Measurements from ENCODE around the gene EMILIN1.

The EMILIN1 gene

GRCh38 chr2:27081984-27082772, 3.8 kb downstream of the EMILIN1 start:
- DNase-seq = no peak

DNA sequence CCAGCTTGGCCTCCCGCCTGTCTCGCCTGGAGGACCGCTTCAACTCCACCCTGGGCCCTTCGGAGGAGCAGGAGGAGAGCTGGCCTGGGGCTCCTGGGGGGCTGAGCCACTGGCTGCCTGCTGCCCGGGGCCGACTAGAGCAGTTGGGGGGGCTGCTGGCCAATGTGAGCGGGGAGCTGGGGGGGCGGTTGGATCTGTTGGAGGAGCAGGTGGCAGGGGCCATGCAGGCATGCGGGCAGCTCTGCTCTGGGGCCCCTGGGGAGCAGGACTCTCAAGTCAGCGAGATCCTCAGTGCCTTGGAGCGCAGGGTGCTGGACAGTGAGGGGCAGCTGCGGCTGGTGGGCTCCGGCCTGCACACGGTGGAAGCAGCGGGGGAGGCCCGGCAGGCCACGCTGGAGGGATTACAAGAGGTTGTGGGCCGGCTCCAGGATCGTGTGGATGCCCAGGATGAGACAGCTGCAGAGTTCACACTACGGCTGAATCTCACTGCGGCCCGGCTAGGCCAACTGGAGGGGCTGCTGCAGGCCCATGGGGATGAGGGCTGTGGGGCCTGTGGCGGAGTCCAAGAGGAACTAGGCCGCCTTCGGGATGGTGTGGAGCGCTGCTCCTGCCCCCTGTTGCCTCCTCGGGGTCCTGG, 4.5 kb downstream of the EMILIN1 start:
- DNase-seq = no peak

DNA sequence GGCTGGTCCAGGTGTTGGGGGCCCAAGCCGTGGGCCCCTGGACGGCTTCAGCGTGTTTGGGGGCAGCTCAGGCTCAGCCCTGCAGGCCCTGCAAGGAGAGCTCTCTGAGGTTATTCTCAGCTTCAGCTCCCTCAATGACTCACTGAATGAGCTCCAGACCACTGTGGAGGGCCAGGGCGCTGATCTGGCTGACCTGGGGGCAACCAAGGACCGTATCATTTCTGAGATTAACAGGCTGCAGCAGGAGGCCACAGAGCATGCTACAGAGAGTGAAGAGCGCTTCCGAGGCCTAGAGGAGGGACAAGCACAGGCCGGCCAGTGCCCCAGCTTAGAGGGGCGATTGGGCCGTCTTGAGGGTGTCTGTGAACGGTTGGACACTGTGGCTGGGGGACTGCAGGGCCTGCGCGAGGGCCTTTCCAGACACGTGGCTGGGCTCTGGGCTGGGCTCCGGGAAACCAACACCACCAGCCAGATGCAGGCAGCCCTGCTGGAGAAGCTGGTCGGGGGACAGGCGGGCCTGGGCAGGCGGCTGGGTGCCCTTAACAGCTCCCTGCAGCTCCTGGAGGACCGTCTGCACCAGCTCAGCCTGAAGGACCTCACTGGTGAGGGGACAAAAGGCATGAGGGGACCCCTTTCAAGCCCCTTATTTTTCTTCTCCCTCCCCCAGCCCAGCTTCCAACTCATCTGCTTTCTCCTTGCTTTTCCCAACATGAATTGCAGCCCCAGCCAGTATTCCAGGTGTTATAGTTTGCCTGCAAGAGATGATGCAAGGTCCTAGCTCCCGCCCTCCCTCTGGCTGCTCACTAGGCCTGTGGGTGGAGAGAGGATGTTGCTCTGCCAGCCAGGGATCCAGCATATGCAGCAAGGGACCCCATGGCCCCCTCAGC, 5.2 kb downstream of the EMILIN1 start:
- no peak for DNase-seq

DNA sequence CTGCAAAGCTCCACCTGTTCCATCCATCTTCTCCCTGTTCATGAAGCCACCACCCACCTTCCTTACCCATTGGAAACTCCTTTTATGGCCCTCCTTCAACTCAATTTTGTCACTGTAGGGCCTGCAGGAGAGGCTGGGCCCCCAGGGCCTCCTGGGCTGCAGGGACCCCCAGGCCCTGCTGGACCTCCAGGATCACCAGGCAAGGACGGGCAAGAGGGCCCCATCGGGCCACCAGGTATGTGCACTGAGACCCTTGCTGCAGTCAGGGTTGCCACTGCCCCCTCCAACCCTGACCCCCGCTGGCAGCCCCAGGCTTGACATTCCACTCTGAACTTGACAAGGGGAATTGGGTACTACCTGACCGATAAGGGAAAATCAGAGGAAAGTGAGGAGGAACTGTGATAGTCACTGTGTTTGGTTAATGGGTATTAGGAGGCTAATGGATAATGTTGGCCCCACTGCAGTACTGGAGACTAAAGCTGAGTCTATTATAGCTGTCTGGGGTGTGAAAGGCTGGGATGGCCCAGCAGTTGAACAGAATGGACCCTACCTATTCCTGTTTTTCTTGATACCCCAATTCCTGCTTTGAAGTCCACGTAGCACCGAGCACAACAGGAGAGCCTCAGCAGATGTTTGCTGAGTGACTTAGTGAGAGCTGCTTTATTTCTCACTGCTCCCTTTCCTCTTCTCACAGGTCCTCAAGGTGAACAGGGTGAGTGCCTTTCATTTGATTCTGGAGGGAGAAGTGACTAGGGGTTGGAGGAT, 6.1 kb downstream of the EMILIN1 start:
- no peak for DNase-seq

DNA sequence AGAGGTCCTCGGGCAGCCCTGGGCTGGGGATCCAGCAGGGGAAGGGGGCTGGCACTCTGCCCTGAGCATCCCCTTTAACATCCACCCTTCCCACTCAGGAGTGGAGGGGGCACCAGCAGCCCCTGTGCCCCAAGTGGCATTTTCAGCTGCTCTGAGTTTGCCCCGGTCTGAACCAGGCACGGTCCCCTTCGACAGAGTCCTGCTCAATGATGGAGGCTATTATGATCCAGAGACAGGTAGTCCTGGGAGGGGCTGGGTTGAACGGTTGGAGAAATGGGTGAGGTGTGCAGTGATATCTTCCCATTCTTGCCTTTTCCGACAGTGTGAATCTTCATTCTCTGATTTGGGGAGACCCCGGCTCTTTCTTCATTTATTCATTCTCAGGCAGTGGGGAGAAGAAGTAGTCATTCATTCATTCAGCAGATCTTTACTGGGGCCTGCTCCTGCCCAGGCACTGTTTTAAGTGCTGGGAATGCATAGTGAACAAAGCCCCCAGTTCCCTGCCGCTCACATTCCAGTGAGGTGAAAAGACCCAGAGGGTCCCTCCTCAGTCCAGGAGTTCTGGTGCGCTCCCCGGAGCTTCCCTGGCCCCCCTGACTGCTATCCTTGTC, 6.8 kb downstream of the EMILIN1 start:
- DNase-seq = no peak

GRCh38 chr2:27085673-27086089, 7.3 kb downstream of the EMILIN1 start:
- peak; percentile 34 for DNase-seq

- peak; percentile 58 for DNase-seq
Measured at GRCh38 chr2:27086090-27086723, 7.8 kb downstream of the EMILIN1 start.

- DNase-seq = no peak
Measured at GRCh38 chr2:27086724-27087593, 8.5 kb downstream of the EMILIN1 start, which contains the start of gene KHK. Gene KHK, plus strand, starts transcription at chr2:27086772. Its CDS starts 488 bp downstream, at chr2:27087260.

DNA sequence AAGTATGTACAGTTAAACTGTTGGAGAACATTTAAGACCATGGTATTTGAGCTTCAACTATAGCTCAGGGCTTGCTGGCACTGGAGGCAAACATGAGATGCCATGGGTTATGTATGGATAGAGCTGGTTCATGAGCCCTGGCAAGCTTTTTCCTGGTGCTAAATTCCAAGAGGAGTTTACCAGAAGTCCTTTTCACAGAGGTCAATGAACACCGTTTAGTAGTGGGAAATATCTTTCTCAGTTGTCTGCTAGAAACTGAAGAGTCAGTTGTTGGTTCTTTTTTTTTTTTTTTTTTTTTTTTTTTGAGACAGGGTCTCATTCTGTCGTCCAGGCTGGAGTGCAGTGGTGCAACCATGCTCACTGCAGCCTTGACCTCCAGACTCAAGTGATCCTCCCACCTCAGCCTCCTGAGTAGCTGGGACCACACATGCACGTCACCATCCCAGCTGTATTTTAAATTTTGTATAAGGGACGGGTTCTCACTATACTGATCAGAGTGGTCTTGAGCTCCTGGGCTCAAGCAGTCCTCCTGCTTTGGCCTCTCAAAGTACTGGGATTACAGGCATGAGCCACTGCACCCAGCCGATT, 9.5 kb downstream of the EMILIN1 start:
- DNase-seq = no peak

DNA sequence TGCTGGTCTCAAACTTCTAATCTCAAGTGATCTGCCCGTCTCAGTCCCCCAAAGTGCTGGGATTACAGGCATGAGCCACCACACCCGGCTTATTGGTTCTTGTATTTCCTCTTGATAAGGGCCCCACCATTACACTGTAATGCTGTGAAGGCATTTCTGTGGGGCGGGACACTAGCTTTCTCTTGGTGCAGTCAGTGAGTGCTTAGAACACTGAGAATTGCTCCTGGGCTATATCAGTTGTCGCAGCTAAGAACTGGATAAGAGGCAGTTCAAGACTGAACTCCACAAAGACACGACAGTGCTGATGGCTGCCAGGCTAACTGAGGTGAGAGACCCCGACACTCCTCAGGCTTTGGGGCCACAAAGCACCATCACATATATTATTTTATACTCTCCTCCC, 10.2 kb downstream of the EMILIN1 start:
- DNase-seq = no peak

DNA sequence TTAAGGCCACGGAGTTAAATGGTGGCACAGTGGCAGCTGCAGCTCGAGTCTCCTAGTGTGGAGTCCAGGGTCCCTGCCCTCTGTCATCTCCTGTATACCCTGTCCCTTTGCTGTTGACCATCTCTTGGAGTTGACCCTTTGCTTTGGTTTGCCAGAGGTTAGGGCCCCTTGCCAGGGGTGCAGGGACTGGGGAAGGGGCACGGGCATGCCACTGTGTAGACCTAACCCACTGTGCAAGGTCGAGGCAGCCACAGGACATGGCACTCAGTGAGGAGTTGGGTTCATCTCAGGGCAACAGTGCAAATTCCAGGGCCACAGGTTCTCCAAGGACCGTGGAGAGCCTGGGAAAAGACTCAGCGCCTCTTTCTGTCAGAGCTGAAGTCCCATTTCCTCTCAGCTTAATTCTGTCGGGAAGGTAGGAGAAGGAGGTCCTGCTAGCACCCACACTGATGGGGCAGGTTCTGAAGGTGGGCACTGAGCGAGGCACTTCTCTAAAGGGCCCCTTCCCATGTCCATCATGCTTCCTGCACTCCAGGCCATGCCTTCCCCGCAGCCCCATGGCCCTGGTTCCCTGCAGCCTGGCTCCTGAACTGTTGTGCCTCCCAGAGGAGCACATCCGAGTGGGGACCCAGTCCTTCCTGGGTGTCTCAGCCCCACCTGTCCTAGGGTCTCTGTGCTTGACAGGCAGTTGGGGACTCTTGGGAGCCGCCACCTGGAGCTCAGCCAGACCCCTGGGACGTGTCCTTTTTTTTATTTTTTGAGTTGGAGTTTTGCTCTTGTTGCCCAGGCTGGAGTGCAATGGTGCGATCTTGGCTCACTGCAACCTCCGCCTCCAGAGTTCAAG, 10.9 kb downstream of the EMILIN1 start:
- DNase-seq = no peak

GRCh38 chr2:27091746-27092695, 13.6 kb downstream of the EMILIN1 start:
- DNase-seq = no peak

DNA sequence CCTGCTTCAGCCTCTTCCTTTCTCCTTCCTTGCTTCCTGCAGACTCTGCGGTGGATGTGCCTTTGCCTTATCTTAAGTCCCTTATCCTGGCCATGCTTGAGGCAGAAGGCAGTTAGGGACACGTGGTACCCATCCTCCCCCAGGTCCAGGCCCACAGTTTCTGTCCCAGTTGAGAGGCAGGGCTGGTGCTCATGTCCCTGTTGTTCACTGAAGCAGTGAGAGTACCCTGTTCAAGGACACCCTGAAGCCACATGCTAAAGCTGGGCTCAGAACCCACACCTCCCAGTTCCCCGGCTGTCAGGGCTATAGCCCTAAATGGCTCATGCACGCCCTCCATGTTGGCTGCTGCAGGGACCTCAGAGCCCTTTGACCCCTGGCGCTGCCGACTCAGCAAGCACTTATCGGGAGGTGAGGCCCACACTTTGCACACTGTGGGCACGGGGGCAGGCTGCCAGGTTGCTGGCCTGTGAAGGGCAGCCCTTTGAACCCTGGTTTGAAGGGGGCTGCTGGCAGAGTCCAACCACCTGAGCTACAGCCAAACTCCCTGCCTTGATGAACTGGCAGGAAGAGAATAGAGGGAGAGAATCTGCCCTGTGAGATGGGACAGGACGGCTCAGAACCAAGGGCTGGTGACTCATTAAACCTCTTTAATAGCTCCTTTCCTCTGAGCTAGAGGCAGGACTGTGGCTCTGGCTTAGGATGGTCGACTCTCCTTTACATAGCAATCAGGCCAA, 14.4 kb downstream of the EMILIN1 start:
- DNase-seq = no peak

DNA sequence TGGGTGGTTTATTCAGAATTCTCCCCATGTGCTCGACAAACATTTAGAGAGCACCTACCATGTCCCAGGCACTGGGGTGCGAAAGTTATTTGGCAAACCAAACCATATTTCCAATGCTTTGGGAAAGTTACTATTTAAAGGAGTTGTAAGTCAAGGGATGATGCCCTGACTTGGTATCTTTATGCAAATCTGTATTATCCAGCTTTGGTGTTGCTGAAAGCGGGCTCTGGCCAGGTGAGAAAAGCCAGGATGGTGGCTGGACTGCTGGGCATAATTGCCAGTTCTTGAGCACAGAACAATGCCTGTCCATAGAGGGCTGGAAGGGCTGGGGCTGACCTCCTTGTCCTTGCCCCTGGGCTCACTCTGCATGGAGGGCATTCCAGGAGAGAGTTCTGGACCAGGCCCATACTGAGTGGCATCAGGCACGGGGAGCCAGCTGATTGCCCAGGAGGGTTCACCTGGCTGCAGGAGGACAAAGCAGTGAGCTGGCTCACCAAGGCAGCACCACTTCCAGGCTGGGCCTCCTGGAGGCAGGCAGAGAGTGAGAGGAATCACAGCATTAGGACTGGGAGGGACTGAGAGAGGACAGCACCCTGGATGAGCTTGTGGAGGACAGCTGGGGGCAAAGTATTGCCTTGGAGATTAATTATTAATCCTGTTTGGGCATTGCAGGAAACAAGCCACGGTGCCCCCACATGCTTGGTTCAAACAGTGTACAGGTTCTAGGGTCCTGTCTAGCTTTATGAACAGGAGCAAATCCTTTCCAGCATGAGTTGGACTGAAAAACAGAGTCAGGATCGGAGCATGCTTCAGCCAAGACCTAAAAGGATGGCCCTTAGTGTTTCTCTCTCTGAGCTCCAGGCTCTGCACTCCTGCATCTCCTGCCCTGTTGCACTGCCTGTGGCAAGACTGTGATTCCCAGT, 15.3 kb downstream of the EMILIN1 start:
- DNase-seq = no peak

DNA sequence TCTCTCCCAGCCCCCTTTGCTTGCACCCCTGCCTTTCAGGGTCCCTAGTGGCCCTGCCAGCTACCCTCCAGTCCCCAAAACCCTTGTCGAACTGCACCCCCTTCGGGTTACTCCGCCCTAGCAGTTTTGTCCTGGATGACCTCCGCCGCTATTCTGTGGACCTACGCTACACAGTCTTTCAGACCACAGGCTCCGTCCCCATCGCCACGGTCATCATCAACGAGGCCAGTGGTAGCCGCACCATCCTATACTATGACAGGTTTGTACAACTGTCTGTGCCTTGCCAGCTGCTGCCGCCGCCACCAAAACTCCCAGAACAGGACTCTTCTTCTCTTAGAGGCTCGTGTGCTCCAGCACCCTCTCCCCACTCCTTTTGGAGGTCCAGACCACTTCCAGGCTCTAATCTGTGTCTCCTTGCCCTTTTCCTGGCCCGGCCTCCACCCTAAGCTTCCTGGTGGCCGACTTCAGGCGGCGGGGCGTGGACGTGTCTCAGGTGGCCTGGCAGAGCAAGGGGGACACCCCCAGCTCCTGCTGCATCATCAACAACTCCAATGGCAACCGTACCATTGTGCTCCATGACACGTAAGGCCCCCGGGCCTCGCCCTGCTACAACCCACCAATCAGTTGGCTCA, 16.1 kb downstream of the EMILIN1 start:
- DNase-seq = no peak

GRCh38 chr2:27095427-27095744, 17.0 kb downstream of the EMILIN1 start:
- no peak for DNase-seq

Data from SHP77 treated with DMSO at 0.1 percent for 48 hours (cell line).